ENCODE data around the gene LMBR1.

DNA sequence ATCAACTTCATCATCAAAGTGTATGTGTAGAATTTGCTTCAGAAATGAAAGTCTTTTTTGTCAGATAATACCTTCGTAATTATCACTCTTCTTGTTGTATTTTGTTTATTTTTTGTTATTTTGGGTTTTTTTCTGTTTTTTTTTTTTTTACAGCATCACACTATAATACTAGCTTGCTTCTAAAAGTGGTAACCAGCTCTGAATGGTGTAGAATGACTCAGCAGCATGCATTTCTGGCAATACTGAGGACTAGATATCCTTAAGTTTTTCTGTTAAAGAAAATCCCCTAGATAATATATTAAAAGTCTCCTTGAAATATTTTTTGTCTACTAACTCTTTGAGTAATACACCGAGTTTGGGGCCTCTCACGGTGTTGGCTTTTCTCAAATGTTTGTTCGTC, 109.1 kb downstream of the LMBR1 start:
- TF ChIP-seq CTCF (IDR thresholded peaks at IDR 0.05) (no peak), POLR2A (IDR thresholded peaks at IDR 0.05) (no peak)

Measured in testis (tissue), 2 donors.